H1 (cell line): ENCODE measurements around the gene COX6A2. TPM values are rescaled to one million over a fixed set of nuclear protein-coding genes. Genes with fewer than 3 reads are reported as not detected.

Experiments used
- CTCF ChIA-PET: fragments of 300-600 bp; sonication (Branson Sonifier 250); formaldehyde crosslinking; loops from one replicate; lab custom pipeline; 2021; ENCODE audit not compliant: partially characterized antibody; lab: Charles Lee
- POLR2A ChIA-PET: fragments of 300-600 bp; sonication (Branson Sonifier 250); formaldehyde crosslinking; loops from one replicate; lab custom pipeline; 2021; ENCODE audit warnings: inconsistent platforms; ENCODE audit not compliant: partially characterized antibody; lab: Charles Lee
- DNase-seq, 2 experiments: peaks; one replicate each; pipeline versions ENCODE4 v3.0.0 to v3.0.0-alpha.2; 2010 to 2022; ENCODE audit warnings: low spot score in 2 of 2, low read depth in 1 of 2, mixed read lengths in 1 of 2
- FAIRE-seq: peaks from 2 replicates; lab custom pipeline; 2011; peaks lifted over from hg19 to GRCh38; lab: Jason Lieb, UNC
- H2AFZ ChIP-seq: 2 replicates; pipeline ENCODE4 v1.8.1; 2012; ENCODE audit warnings: low read length, inconsistent platforms
- H2AK5ac ChIP-seq: 2 replicates; pipeline ENCODE4 v1.6.1; 2013; ENCODE audit warnings: low read depth, low read length
- H2BK120ac ChIP-seq: replicated peaks from 2 replicates; pipeline ENCODE3; 2013; ENCODE audit warnings: low read depth, low read length, inconsistent platforms
- H2BK12ac ChIP-seq: 2 replicates; pipeline ENCODE4 v1.6.1; 2013; ENCODE audit warnings: low read depth, low read length
- H2BK15ac ChIP-seq: 2 replicates; pipeline ENCODE4 v1.6.1; 2013; ENCODE audit warnings: low read length
- H2BK20ac ChIP-seq: 2 replicates; pipeline ENCODE4 v1.6.1; 2013; ENCODE audit warnings: low read length
- H2BK5ac ChIP-seq: 2 replicates; pipeline ENCODE4 v1.6.1; 2013; ENCODE audit warnings: low read depth, low read length
- H3K14ac ChIP-seq: 2 replicates; pipeline ENCODE4 v1.6.1; 2013; ENCODE audit warnings: inconsistent platforms; ENCODE audit not compliant: insufficient read length
- H3K18ac ChIP-seq: 2 replicates; pipeline ENCODE4 v1.6.1; 2013; ENCODE audit warnings: low read length; ENCODE audit errors: extremely low read depth
- H3K23ac ChIP-seq: 2 replicates; pipeline ENCODE4 v1.6.1; 2013; ENCODE audit warnings: inconsistent platforms; ENCODE audit not compliant: insufficient read length
- H3K23me2 ChIP-seq: 2 replicates; pipeline ENCODE4 v1.6.1; 2013; ENCODE audit warnings: low read depth, low read length
- H3K27ac ChIP-seq: 2 replicates; pipeline ENCODE4 v1.6.1; 2011; ENCODE audit warnings: low read depth, low read length, inconsistent platforms
- H3K27me3 ChIP-seq, 4 experiments: replicated peaks in 1 of 4; 1 replicate in 1 of 4; 2 replicates in 3 of 4; pipeline versions ENCODE4 v1.6.1 to v1.8.1; 2011 to 2013; ENCODE audit warnings: low read length in 3 of 4, mild to moderate bottlenecking in 3 of 4, inconsistent platforms in 2 of 4, mixed read lengths in 2 of 4, moderate library complexity in 1 of 4; ENCODE audit not compliant: control insufficient read depth in 3 of 4, insufficient read depth in 3 of 4; ENCODE audit errors: extremely low read depth in 1 of 4
- H3K36me3 ChIP-seq, 4 experiments: 2 replicates each; pipeline versions ENCODE4 v1.6.1 to v1.8.1; 2011 to 2013; ENCODE audit warnings: mild to moderate bottlenecking in 4 of 4, low read length in 3 of 4, moderate library complexity in 2 of 4, control low read depth in 1 of 4, inconsistent platforms in 1 of 4; ENCODE audit not compliant: insufficient read depth in 4 of 4, control insufficient read depth in 2 of 4
- H3K4ac ChIP-seq: replicated peaks from 2 replicates; pipeline ENCODE3; 2013; ENCODE audit warnings: low read length, low read depth, mixed read lengths, inconsistent platforms; ENCODE audit not compliant: insufficient read length
- H3K4me1 ChIP-seq, 4 experiments: replicated peaks in 1 of 4; 1 replicate in 1 of 4; 2 replicates in 3 of 4; pipeline versions ENCODE4 v1.6.1 to v1.8.1; 2011 to 2013; ENCODE audit warnings: low read length in 3 of 4, inconsistent platforms in 2 of 4, mixed read lengths in 1 of 4; ENCODE audit not compliant: insufficient read depth in 4 of 4, control insufficient read depth in 3 of 4
- H3K4me2 ChIP-seq, 2 experiments: 2 replicates each; pipeline versions ENCODE4 v1.6.1 to v1.8.1; 2011 to 2013; ENCODE audit warnings: low read depth in 2 of 2, low read length in 2 of 2, control low read depth in 1 of 2, inconsistent platforms in 1 of 2, mild to moderate bottlenecking in 1 of 2; ENCODE audit not compliant: insufficient read depth in 1 of 2
- H3K4me3 ChIP-seq, 4 experiments: fragments of 200-600, 300-600 bp in 1 of 4; sonication (generic), shearing (Covaris generic), sonication (Bioruptor Twin) in 1 of 4; 2 replicates each; pipeline versions ENCODE4 v1.5.1 to v1.8.1; 2011 to 2016; ENCODE audit warnings: low read length in 4 of 4, low read depth in 3 of 4, control low read depth in 2 of 4, inconsistent platforms in 2 of 4, mild to moderate bottlenecking in 2 of 4, mixed read lengths in 1 of 4, moderate library complexity in 1 of 4; ENCODE audit not compliant: insufficient read depth in 2 of 4; ENCODE audit errors: extremely low read depth in 1 of 4
- H3K56ac ChIP-seq: replicated peaks from 2 replicates; pipeline ENCODE3; 2013; ENCODE audit warnings: low read depth, mild to moderate bottlenecking, mixed read lengths, low read length, inconsistent platforms; ENCODE audit not compliant: insufficient read length
- H3K79me1 ChIP-seq: 2 replicates; pipeline ENCODE4 v1.6.1; 2013; ENCODE audit warnings: low read depth, low read length, control low read depth
- H3K79me2 ChIP-seq, 2 experiments: 2 replicates each; pipeline versions ENCODE4 v1.6.1 to v1.8.1; 2012 to 2013; ENCODE audit warnings: low read length in 2 of 2, mild to moderate bottlenecking in 2 of 2, inconsistent platforms in 1 of 2; ENCODE audit not compliant: insufficient read depth in 2 of 2, control insufficient read depth in 1 of 2
- H3K9ac ChIP-seq, 4 experiments: replicated peaks in 1 of 4; 1 replicate in 1 of 4; 2 replicates in 3 of 4; pipeline versions ENCODE4 v1.6.1 to v1.8.1; 2011 to 2013; ENCODE audit warnings: low read depth in 3 of 4, low read length in 3 of 4, control low read depth in 2 of 4, mild to moderate bottlenecking in 2 of 4, moderate library complexity in 2 of 4, inconsistent platforms in 1 of 4; ENCODE audit errors: extremely low read depth in 1 of 4
- H3K9me3 ChIP-seq, 2 experiments: 2 replicates each; pipeline versions ENCODE4 v1.6.1 to v1.8.1; 2012 to 2013; ENCODE audit warnings: mild to moderate bottlenecking in 2 of 2, moderate library complexity in 2 of 2, control low read depth in 1 of 2, inconsistent platforms in 1 of 2, low read depth in 1 of 2, low read length in 1 of 2, mixed read lengths in 1 of 2; ENCODE audit not compliant: insufficient read depth in 2 of 2
- H4K20me1 ChIP-seq, 2 experiments: replicated peaks in 1 of 2; 2 replicates each; pipeline versions ENCODE3 to v1.8.1; 2011 to 2013; ENCODE audit warnings: inconsistent platforms in 2 of 2, low read length in 2 of 2, mild to moderate bottlenecking in 1 of 2; ENCODE audit not compliant: insufficient read depth in 2 of 2, control insufficient read depth in 1 of 2
- H4K5ac ChIP-seq: 2 replicates; pipeline ENCODE4 v1.6.1; 2013; ENCODE audit warnings: low read length, low read depth, mixed read lengths, inconsistent platforms; ENCODE audit not compliant: insufficient read length
- H4K8ac ChIP-seq: 2 replicates; pipeline ENCODE4 v1.8.0; 2013; ENCODE audit warnings: mild to moderate bottlenecking, moderate library complexity, low read length, inconsistent platforms; ENCODE audit not compliant: insufficient read depth; ENCODE audit errors: extremely low read depth
- H4K91ac ChIP-seq: replicated peaks from 2 replicates; pipeline ENCODE3; 2013; ENCODE audit warnings: low read length, mixed read lengths, inconsistent platforms; ENCODE audit not compliant: insufficient read length
- ASH2L ChIP-seq: fragments of 200-600, 300-600 bp; sonication (generic); IDR thresholded peaks from one replicate; pipeline ENCODE4 v1.7.1; 2017; ENCODE audit warnings: low read length
- BRCA1 ChIP-seq: IDR thresholded peaks from 2 replicates; pipeline ENCODE4 v1.6.1; 2012; ENCODE audit warnings: low read depth, low read length, improper control_type of control experiment
- KDM4A ChIP-seq: IDR thresholded peaks from one replicate; pipeline ENCODE4 v1.7.1; 2012; ENCODE audit warnings: low read depth, mild to moderate bottlenecking, moderate library complexity, low read length, inconsistent platforms; ENCODE audit not compliant: severe bottlenecking
- NANOG ChIP-seq: IDR thresholded peaks from 2 replicates; pipeline ENCODE4 v1.6.1; 2011; ENCODE audit warnings: low read length, low read depth, mild to moderate bottlenecking, inconsistent platforms; ENCODE audit not compliant: insufficient read depth, poor library complexity, severe bottlenecking
- PHF8 ChIP-seq: fragments of 200-600 bp; sonication (generic); conservative IDR thresholded peaks from 2 replicates; pipeline ENCODE4 v1.7.1; 2012; ENCODE audit warnings: low read depth, mild to moderate bottlenecking, inconsistent platforms, low read length, moderate library complexity
- RBBP5 ChIP-seq: IDR thresholded peaks from 2 replicates; pipeline ENCODE4 v1.7.1; 2012; ENCODE audit warnings: low read depth, mild to moderate bottlenecking, inconsistent platforms, low read length, moderate library complexity, borderline replicate concordance
- RNF2 ChIP-seq: fragments of 200-900, 300-1000 bp; sonication (generic); IDR thresholded peaks from 2 replicates; pipeline ENCODE4 v1.7.1; 2016; ENCODE audit warnings: borderline replicate concordance, low read depth, mild to moderate bottlenecking, antibody characterized with exemption, low read length; ENCODE audit not compliant: poor library complexity, severe bottlenecking; ENCODE audit errors: missing control alignments
- TAF7 ChIP-seq: optimal IDR thresholded peaks from 2 replicates; pipeline ENCODE3; 2011; ENCODE audit warnings: low read depth, mild to moderate bottlenecking, inconsistent platforms, low read length, moderate library complexity, borderline replicate concordance
- WGBS, 2 experiments: shearing (Covaris generic) in 1 of 2; methylation state at CpG; one replicate each; pipeline versions ENCODE4 v1.1.6 to v1.1.7; 2013 to 2015; ENCODE audit warnings: low lambda C conversion rate in 2 of 2, mixed read lengths in 2 of 2, inconsistent platforms in 1 of 2, low coverage in 1 of 2, missing lambda C conversion rate in 1 of 2; ENCODE audit not compliant: insufficient replicate concordance in 2 of 2, insufficient coverage in 1 of 2, insufficient read length in 1 of 2; ENCODE audit errors: extremely low coverage in 1 of 2, missing lambda C conversion rate in 1 of 2; 5-methylcytosine and 5-hydroxymethylcytosine counted together
- polyA plus RNA-seq, 7 experiments: library from polyadenylated mRNA; depleted of rRNA in 3 of 7; stranded (reverse) in 5 of 7; unstranded in 2 of 7; fragments of >200 nt in 5 of 7; fragments of 200-250 nt in 2 of 7; gene quantifications; 1 replicate in 5 of 7; 2 replicates in 1 of 7; 4 replicates in 1 of 7; pipeline versions ENCODE4 v1.2.1 to v1.2.3, GENCODE V29; 2011 to 2013; ENCODE audit warnings: missing spikeins in 2 of 7, mixed read lengths in 2 of 7
- total RNA-seq: library from RNA; stranded (reverse); fragmentation: NEBNext Ultra II Directional; extraction: Animal tissue kit (Norgen Biotek cat#: 25700); gene quantifications from 2 replicates; pipeline ENCODE4 v1.2.1, GENCODE V29; 2021

COX6A2 gene
- total and polyA plus RNA-seq, 2 of the 8 experiments (the other 6 are each of a cell fraction or from before 2014, with no cell fraction given): 0.79 TPM; not detected in 1

DNA sequence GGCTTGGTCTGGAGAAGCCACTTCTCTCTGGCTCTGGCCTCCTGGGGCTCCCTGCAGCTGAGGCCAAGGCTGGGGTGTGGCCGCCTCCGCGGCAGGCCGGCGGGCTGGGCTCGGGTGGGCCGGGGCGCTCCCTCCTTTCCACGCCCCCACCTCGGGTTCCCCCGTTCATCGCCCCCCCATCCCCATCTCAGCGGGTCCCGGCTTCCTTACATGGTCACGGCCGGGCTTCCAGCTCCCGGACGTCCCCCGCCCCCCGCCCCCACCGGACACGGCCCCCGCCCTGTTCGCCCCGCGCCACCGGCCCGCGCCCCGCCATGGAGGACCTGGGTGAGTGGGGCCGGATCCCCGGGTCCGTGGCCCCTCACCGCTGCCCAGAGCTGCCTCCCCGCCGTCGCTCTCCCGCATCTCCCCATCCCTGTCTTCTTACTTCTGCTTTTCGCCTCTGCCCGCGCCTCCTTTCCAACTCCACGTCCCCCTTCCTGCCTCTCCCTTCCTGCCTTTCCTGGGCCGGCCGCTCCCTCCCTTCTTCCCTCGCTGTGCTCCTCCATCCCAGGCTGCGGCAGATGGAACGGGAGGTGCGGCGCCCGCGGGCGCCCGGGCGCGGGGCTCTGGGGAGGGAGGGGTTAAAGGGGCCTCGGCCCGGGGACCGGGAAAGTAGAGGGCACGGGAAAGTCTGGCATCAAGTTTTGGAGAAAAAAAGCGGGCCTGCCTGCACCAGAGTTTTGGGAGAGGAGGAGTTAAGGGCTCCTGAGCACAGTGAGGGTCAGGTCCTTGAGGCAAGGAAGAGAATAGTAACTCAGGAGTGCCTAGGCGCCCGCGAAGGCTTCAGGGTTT lies 43.9 kb upstream of the COX6A2 start, which contains the start of gene TGFB1I1:
TGFB1I1 (plus strand) TSS at position 278 of the 834 bp plus-strand sequence; CDS start at position 315, 37 bp downstream.
- no peak within 1 kb of the TSS for H3K27ac ChIP-seq
- H3K9ac ChIP-seq: peak within 1 kb of the TSS in 1 of 4 experiments; percentile 31; a peak in 2 of 7 replicates
- peaks cover 2 to 38% (median 31%) of the 10 kb centered on the region in 4 experiments for H3K27me3 ChIP-seq
- no peak within 1 kb of the TSS for H2BK120ac ChIP-seq
- H3K23ac ChIP-seq: no peak within 1 kb of the TSS
- H3K14ac ChIP-seq: peak within 1 kb of the TSS; percentile 27
- peak within 1 kb of the TSS; percentile 1 for H4K8ac ChIP-seq
- no peaks in the 10 kb centered on the region for H3K9me3 ChIP-seq
- peak within 1 kb of the TSS; percentile 54 for H2AFZ ChIP-seq
- ChIA-PET CTCF (interaction anchor here (0.7 kb wide), 1 partner anchor 12 kb away, joined by 4 read pairs; no protein-coding TSS in a partner anchor), POLR2A (interaction anchor here (0.9 to 1.5 kb wide), 4 partner anchors 10 to 36 kb away, joined by 3 to 8 read pairs (median 4); partner anchors contain the start of gene RUSF1)
- peak within 1 kb of the TSS; percentile 67 to 68 for H3K4me2 ChIP-seq
- no peak within 1 kb of the TSS for H2AK5ac ChIP-seq
- peaks cover 13% of the 10 kb centered on the region; the same call in 1 of the 2 replicates for H3K23me2 ChIP-seq
- peak in 1 of 2 experiments; percentile 64 for DNase-seq
- TF ChIP-seq ASH2L: peak; percentile 80
- TF ChIP-seq BRCA1: no peak
- TF ChIP-seq TAF7: peak; percentile 43
- TF ChIP-seq RBBP5: peak; percentile 65; the same call in 1 of the 2 replicates
- TF ChIP-seq RNF2: no peak
- no peak for TF ChIP-seq NANOG
- peak; percentile 31 for TF ChIP-seq KDM4A
- TF ChIP-seq PHF8: 0 out of 2 replicates have a peak, but pooled peaks have one; percentile 40
- H3K79me1 ChIP-seq: no peaks in the 10 kb centered on the region
- peak within 1 kb of the TSS; percentile 85 for H4K91ac ChIP-seq
- no peak within 1 kb of the TSS for H3K4ac ChIP-seq
- no peak for FAIRE-seq
- H2BK5ac ChIP-seq: no peak within 1 kb of the TSS
- WGBS, 2 experiments: 2% methylated on average over 31 of the region's 63 CpGs; no CpG with 5 or more reads in 1 of the 2 experiments
- no peak within 1 kb of the TSS for H2BK20ac ChIP-seq
- no peaks in the 10 kb centered on the region for H3K79me2 ChIP-seq
- peak within 1 kb of the TSS; percentile 68; the same call in 1 of the 2 replicates for H2BK12ac ChIP-seq
- no peak within 1 kb of the TSS for H4K5ac ChIP-seq
- no peaks in the 10 kb centered on the region for H3K36me3 ChIP-seq
- H3K56ac ChIP-seq: no peak within 1 kb of the TSS
- peak within 1 kb of the TSS; percentile 83 for H3K18ac ChIP-seq
- H4K20me1 ChIP-seq: peaks cover 0 to 3% of the 10 kb centered on the region in 2 experiments
- peaks cover 0 to 10% (median 3%) of the 10 kb centered on the region in 4 experiments; a peak in 5 of 7 replicates for H3K4me1 ChIP-seq
- H2BK15ac ChIP-seq: peak within 1 kb of the TSS; percentile 88; the same call in 1 of the 2 replicates
- H3K4me3 ChIP-seq: peak within 1 kb of the TSS; percentile 44 to 78 (median 62)
